GM21390 (cell line): ENCODE measurements around the gene CCND1.

Experiments
- ATAC-seq: cut with Tn5 transposase; IDR thresholded peaks from one replicate; pipeline ENCODE4 v1.9.1; 2021; ENCODE audit not compliant: unreplicated experiment

The CCND1 gene

DNA sequence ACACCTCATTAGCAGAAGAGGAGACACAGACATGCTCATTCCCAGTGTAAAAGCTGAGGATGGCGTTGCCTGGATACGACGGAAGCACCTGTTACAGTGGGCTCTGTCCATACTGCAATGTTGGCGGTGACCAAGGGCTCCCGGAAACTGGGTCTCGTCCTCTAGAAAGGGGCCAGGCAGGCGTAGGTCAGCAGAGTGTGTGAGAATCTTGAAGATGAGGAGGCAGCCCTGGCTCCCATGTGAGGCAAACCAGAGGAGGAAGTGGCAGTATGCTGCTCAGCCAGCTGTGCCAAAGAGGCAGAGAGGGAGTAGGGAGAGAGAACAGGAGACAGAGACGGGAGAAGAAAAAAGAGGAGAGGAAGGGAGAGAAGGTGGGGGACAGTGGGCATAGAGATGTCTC lies 23.9 kb downstream of the CCND1 start:
- no peak for ATAC-seq

DNA sequence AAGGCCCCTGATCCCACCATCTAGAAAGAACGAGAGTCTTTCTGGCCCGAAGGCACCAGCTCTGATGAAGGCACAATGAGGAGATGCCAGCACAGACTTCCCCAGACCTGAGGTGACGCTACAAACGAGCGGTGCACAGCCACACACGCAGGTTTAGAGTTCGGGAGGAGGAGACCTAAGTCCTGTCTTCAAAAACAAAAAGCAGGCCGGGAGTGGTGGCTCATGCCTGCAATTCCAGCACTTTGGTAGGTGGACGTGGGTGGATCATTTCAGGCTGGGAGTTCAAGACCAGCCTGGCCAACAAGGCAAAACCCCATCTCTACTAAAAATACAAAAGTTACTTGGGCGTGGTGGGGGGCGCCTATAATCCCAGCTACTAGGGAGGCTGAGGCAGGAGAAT lies 24.7 kb downstream of the CCND1 start:
- ATAC-seq, result no peak

- ATAC-seq, result no peak
Observed at GRCh38 chr11:69666261-69666660, 25.3 kb downstream of the CCND1 start.

- no peak for ATAC-seq
Observed at GRCh38 chr11:69666752-69667536, 26.0 kb downstream of the CCND1 start.

DNA sequence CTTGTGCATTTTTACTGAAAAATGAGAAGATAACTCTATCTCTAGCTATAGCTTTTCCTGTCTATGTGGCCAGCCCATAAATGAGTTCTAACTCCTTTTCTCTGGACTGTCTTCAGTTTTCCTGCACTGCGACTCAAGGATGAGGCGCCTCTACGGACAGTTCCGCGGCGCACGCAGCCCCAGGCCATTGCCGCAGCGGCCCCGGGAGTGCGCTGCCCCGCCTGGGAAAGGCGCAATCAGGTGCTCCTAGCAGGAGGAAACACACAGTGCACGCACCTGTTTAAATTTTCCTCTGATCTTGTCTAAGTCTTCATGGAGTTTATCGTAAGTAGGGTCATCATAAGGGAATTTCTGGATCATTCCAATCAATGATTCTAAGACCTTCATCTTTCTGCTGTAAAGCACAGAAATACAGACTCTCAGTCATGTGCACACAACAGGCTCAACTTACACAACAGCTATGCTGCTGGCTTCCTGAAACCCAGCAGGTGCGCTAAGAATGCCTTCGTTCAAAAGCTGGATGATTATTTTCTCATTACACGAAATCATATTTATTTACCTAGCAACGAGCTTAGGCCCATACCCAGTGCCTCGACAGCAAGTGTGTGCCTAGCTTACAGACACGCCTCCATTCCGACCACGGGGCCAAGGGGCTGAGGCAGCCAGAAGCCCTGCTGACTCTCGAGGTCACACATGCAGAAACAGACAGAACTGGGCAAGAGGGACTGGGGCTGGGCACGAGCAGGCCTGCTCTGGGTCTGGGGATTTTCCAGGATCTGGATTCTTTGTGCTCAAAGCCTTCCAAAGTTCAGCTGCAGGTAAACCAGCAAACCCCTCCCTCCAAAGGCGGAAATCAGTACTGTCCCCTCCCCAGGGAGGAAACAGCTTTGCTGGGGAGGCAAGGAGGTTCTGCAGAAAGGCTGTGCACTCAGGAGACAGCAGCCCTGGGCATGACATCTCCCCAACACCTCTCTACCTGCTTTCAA lies 27.0 kb downstream of the CCND1 start:
- no peak for ATAC-seq

DNA sequence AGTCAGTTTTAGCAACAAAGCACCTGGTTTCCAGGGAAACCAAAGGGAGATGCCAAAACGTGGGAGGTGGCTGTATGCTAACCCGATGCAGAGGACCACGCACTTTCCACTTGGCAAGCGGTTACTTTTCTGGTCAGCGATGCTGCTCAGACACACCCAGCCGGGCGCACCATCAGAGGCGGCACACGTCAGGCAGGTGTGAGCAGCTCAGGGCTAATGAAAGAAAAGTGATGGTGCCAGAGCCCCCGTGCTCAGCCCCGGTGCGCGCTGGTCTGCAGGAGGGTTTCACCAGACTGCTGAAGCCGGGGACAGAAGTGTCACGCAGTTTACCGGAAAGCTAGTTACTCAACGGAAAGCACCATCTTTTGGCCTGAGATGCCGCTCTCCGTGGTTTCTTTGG lies 28.5 kb downstream of the CCND1 start:
- ATAC-seq, result no peak

GRCh38 chr11:69670158-69670845 lies 29.3 kb downstream of the CCND1 start:
- no peak for ATAC-seq

DNA sequence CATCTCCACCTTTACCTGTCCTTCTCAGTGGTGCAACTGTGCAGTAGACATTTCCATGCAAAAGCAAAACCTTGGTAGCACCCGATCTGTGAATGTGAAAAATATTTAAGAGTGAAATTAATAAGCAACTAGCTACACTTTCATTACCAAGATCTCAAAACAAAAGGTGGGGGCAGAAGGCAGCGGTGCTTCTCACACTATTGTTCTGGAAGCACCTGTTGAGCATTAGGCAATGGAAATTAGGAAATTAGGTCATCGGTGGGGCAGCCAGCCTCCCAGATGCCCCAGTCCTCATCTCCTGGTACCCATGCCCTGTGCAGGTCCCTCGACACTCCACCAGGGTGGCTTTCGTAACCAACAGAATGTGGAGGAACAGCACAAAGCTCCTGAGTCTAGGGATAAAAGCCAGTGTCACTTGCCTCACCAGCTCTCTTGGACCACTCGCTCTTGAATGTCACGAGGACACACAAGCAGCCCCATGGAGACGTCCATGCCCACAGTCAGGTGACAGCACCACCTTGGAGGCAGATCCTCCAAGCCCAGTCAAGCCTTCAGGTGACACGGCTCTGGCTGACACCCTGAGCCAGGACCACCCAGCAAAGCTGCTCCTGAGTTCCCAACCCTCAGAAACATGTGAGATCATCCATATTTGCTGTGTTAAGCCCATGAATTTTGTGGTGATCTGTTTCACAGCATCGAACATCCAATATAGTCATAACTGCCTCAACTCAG lies 30.9 kb downstream of the CCND1 start:
- ATAC-seq, result no peak

DNA sequence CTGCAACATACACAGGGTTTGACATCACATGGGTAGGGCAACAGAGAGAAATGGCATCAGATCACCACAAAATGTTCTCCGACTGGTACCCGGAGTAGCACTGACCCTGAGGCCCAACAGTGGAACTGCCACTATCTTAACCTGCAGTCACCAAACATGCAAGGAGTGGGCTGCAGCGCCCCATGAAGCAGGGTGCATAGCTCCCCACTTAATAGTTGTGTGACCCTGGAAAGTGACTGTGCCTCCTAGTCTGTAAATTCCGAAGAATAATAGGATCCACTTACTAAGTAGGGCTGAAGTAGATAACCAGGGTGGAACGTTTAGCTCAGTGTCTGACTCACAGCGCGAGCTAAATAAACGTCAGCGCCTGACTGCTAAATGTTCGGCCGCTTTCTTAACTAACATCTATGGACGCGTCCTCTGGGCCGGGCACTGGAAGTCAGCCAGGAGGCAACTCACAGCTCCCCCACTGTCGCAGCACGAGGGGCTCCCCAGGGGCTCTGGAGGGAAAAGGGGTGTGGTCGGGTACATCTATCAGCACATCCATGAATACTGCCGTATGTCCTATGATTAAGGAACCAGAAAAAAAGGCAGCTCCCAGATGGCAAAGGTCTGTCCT lies 33.4 kb downstream of the CCND1 start:
- no peak for ATAC-seq

GRCh38 chr11:69674886-69675714 lies 34.1 kb downstream of the CCND1 start, which contains the start of gene LTO1:
LTO1 (minus strand) TSS chr11:69675353; CDS start chr11:69675239, 114 bp downstream.
- peak; percentile 81 for ATAC-seq

GRCh38 chr11:69677749-69678148 lies 36.8 kb downstream of the CCND1 start:
- no peak for ATAC-seq

GRCh38 chr11:69680688-69681087 lies 39.7 kb downstream of the CCND1 start:
- ATAC-seq, result no peak

DNA sequence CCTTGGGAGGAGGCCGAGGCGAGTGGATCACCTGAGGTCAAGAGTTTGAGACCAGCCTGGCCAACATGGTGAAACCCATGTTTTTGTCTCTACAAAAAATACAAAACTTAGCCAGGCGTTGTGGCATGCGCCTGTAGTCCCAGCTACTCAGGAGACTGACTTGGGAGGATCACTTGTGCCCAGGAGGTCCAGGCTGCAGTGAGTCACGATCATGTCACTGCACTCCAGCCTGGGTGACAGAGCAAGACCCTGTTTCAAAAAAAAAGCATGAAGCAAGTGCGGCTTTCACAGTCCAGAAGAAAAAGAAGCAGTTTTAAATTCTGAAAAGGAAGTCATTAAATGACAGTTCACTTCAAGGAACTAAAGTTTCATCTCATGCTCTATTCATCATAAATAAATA lies 41.3 kb downstream of the CCND1 start:
- ATAC-seq, result no peak

DNA sequence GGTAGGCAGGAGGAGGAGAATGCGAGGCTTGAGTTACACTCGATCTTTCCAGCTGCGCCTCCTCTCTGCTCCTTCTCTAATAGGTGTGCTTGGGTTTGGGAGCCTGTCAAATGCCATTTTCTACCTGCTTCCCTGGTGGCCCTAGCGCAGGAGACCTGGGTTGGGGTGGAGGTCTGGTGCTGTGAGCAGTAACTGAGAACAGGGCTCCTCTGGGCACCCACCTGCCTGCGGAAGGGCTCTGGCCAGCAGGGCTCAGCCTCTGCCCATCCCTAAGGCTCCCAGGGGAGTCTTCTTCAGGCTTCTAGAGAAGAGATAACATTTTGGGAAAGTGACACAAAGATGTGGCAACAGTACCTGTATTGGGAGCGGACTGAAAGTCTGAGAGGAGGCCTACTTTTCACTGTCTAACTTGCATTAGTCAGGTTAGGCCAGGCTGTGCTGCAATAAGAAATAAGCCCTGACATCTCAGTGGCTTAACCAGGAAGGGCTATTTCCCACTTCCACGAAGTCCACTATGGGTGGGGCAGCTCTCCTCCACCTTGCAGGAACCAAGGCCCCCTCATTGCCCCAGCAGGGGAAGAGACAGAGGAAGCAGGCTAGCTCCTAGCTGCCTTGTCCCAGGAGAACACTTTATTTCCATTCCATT lies 41.8 kb downstream of the CCND1 start:
- no peak for ATAC-seq

GRCh38 chr11:69683764-69684333 lies 42.9 kb downstream of the CCND1 start:
- ATAC-seq, result no peak

- no peak for ATAC-seq
Observed at GRCh38 chr11:69684651-69685050, 43.7 kb downstream of the CCND1 start.

DNA sequence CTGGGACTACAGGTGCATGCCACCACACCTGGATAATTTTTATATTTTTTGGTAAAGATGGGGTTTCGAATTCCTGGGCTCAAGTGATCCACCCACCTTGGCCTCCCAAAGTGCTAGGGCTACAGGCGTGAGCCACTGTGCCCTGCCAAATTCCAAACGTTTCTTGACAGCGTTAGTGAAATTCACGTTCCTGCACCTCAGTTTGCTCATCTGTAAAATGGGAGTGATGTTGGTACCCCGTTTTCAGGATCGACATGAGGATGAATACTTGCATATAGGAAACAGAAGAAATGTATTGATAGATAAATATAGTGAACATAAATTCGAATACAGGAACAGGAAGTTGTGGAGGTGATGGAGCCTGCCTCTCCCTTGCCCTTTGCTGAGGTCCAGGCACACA lies 44.4 kb downstream of the CCND1 start:
- no peak for ATAC-seq

DNA sequence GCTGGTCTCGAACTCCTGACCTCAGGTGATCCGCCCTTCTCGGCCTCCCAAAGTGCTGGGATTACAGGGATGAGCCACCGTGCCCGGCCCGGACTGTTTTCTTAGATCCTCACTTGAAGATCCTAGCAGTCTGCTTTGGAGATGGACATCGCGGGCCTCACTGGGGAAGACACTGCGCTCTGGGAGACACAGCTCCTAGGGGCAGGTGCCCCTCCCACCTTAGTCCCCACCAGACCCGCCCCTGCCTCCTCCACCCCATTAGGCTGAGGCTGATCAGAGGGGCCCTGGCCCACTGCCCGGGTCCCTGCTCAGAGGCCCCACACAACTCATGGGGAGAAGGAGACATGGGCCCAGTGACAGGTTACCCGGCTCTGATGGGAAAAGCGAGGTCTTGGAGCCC lies 45.5 kb downstream of the CCND1 start:
- ATAC-seq, result no peak
